Measurements from ENCODE around the gene SLC46A2.
A peak's percentile ranks its signal among the peaks of the same experiment; 100 is the strongest.

SLC46A2 gene, protein sequence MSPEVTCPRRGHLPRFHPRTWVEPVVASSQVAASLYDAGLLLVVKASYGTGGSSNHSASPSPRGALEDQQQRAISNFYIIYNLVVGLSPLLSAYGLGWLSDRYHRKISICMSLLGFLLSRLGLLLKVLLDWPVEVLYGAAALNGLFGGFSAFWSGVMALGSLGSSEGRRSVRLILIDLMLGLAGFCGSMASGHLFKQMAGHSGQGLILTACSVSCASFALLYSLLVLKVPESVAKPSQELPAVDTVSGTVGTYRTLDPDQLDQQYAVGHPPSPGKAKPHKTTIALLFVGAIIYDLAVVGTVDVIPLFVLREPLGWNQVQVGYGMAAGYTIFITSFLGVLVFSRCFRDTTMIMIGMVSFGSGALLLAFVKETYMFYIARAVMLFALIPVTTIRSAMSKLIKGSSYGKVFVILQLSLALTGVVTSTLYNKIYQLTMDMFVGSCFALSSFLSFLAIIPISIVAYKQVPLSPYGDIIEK

GRCh38 chr9:112890106-112891081 lies at the start of gene SLC46A2:
SLC46A2 (minus strand) TSS chr9:112890876; CDS start chr9:112890681, 195 bp downstream.
- no peak for TF ChIP-seq CTCF (IDR thresholded peaks at IDR 0.05; ENCODE audit: borderline replicate concordance, insufficient read depth, low read depth, low read length)
- H3K4me3 ChIP-seq (ENCODE audit: low read depth, low read length) = peak within 1 kb of the TSS; percentile 3

- TF ChIP-seq CTCF (IDR thresholded peaks at IDR 0.05; ENCODE audit: borderline replicate concordance, insufficient read depth, low read depth, low read length) = no peak
Measured at GRCh38 chr9:112939418-112939817, 48.7 kb upstream of the SLC46A2 start.

DNA sequence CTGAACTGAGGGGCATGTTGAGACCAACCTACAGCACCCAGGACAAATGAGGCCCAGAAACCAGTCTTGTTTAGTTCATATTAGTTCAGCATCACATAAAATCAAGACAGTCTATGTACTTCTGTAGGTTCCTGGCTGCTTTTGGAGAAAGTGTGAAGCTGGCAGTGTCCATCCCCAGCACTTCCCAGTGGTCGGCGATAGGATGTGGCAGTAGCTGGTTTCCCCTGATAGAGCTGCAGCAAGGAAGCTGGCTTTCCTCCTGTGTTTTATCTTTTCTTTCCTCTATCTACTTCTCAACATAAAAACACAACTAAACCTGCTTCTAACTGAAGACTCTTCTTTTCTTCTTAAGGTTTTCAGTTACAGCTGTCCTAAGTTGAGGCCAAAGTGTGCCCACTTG lies 43.0 kb upstream of the SLC46A2 start:
- H3K4me3 ChIP-seq (ENCODE audit: low read depth, low read length) = no peak overlapping the region
- no peak for TF ChIP-seq CTCF (IDR thresholded peaks at IDR 0.05; ENCODE audit: borderline replicate concordance, insufficient read depth, low read depth, low read length)

More at GRCh38 chr9:112939418-112939817, 48.7 kb upstream of the SLC46A2 start:
- no peak overlapping the region for H3K4me3 ChIP-seq (ENCODE audit: low read depth, low read length)

- TF ChIP-seq CTCF (IDR thresholded peaks at IDR 0.05; ENCODE audit: borderline replicate concordance, insufficient read depth, low read depth, low read length) = peak; percentile 33; the same call in 1 of the 2 replicates
- no peak overlapping the region for H3K4me3 ChIP-seq (ENCODE audit: low read depth, low read length)
Measured at GRCh38 chr9:112925058-112925641, 34.5 kb upstream of the SLC46A2 start.

- H3K4me3 ChIP-seq (ENCODE audit: low read depth, low read length) = no peak overlapping the region
- TF ChIP-seq CTCF (IDR thresholded peaks at IDR 0.05; ENCODE audit: borderline replicate concordance, insufficient read depth, low read depth, low read length) = peak; percentile 56; the same call in 1 of the 2 replicates
Measured at GRCh38 chr9:112921549-112921948, 30.9 kb upstream of the SLC46A2 start.

GRCh38 chr9:112917987-112918362 lies 27.3 kb upstream of the SLC46A2 start:
- no peak for TF ChIP-seq CTCF (IDR thresholded peaks at IDR 0.05; ENCODE audit: borderline replicate concordance, insufficient read depth, low read depth, low read length)

More at GRCh38 chr9:112917987-112918362, 27.3 kb upstream of the SLC46A2 start:
- H3K4me3 ChIP-seq (ENCODE audit: low read depth, low read length) = no peak overlapping the region

All from GM12875 (cell line).